22Rv1 (cell line): ENCODE results near the gene MYH13.
"Not testable (repeated sequence)": the region's sequence is repeated elsewhere in the genome, so short reads cannot be mapped to it uniquely, and the experiment has no call there.

Source experiments
- H3K27ac ChIP-seq: fragments of 450-650 bp; 2 replicates; pipeline ENCODE4 v1.5.1; 2017
- CTCF ChIP-seq: fragments of 450-650 bp; IDR thresholded peaks from 2 replicates; pipeline ENCODE4 v1.5.1; 2017; ENCODE audit warnings: mild to moderate bottlenecking
- ZFX ChIP-seq: fragments of 450-650 bp; IDR thresholded peaks from 2 replicates; pipeline ENCODE4 v1.6.1; 2017; ENCODE audit warnings: antibody characterized with exemption, borderline replicate concordance

The MYH13 gene

GRCh38 chr17:10306585-10306984, 66.2 kb downstream of the MYH13 start:
- no peak for TF ChIP-seq ZFX
- TF ChIP-seq CTCF = no peak
- no peak overlapping the region for H3K27ac ChIP-seq

GRCh38 chr17:10305398-10305797, 67.4 kb downstream of the MYH13 start:
- no peak overlapping the region for H3K27ac ChIP-seq
- no peak for TF ChIP-seq ZFX
- TF ChIP-seq CTCF = no peak

GRCh38 chr17:10304758-10305300, 68.0 kb downstream of the MYH13 start:
- TF ChIP-seq ZFX = no peak
- TF ChIP-seq CTCF = no peak
- H3K27ac ChIP-seq = no peak overlapping the region

- H3K27ac ChIP-seq = no peak overlapping the region
- TF ChIP-seq ZFX (no peak), CTCF (no peak)
Measured at GRCh38 chr17:10297691-10298090, 75.1 kb downstream of the MYH13 start.

GRCh38 chr17:10295728-10296343, 77.0 kb downstream of the MYH13 start:
- TF ChIP-seq ZFX = no peak
- TF ChIP-seq CTCF = peak; percentile 74
- no peak overlapping the region for H3K27ac ChIP-seq

GRCh38 chr17:10294180-10294579, 78.6 kb downstream of the MYH13 start:
- no peak overlapping the region for H3K27ac ChIP-seq
- TF ChIP-seq CTCF (no peak), ZFX (no peak)

- no peak for TF ChIP-seq ZFX
- TF ChIP-seq CTCF = no peak
- H3K27ac ChIP-seq = no peak overlapping the region
Measured at GRCh38 chr17:10292057-10292937, 80.5 kb downstream of the MYH13 start.

- H3K27ac ChIP-seq = not testable (repeated sequence)
Measured at GRCh38 chr17:10291576-10291975, 81.2 kb downstream of the MYH13 start.
